ENCODE measurements around the gene ZNF503.
A peak's percentile ranks its signal among the peaks of the same experiment; 100 is the strongest.
"Not testable (repeated sequence)": the region's sequence is repeated elsewhere in the genome, so short reads cannot be mapped to it uniquely, and the experiment has no call there.

ZNF503 gene

GRCh38 chr10:75392744-75393143, 8.8 kb downstream of the ZNF503 start:
- DNase-seq: no peak

- no peak for DNase-seq
Measured at GRCh38 chr10:75392271-75392670, 9.3 kb downstream of the ZNF503 start.

GRCh38 chr10:75390178-75390577, 11.4 kb downstream of the ZNF503 start:
- no peak for DNase-seq

GRCh38 chr10:75388082-75388481, 13.5 kb downstream of the ZNF503 start:
- DNase-seq: no peak

- no peak for DNase-seq
Measured at GRCh38 chr10:75386128-75386527, 15.4 kb downstream of the ZNF503 start.

GRCh38 chr10:75379817-75380216, 21.7 kb downstream of the ZNF503 start:
- DNase-seq: no peak

GRCh38 chr10:75379212-75379724, 22.3 kb downstream of the ZNF503 start:
- no peak for DNase-seq

- no peak for DNase-seq
Measured at GRCh38 chr10:75378379-75378778, 23.2 kb downstream of the ZNF503 start.

GRCh38 chr10:75377869-75378268, 23.7 kb downstream of the ZNF503 start:
- DNase-seq: peak; percentile 17

- peak; percentile 4 for DNase-seq
Measured at GRCh38 chr10:75375838-75376237, 25.7 kb downstream of the ZNF503 start.

- DNase-seq: no peak
Measured at GRCh38 chr10:75371010-75371409, 30.6 kb downstream of the ZNF503 start.

GRCh38 chr10:75369838-75370237, 31.7 kb downstream of the ZNF503 start:
- DNase-seq: not testable (repeated sequence)

GRCh38 chr10:75367901-75368300, 33.7 kb downstream of the ZNF503 start:
- no peak for DNase-seq

- DNase-seq: no peak
Measured at GRCh38 chr10:75367021-75367487, 34.5 kb downstream of the ZNF503 start.

- no peak for DNase-seq
Measured at GRCh38 chr10:75363431-75363830, 38.1 kb downstream of the ZNF503 start.

GRCh38 chr10:75359876-75360275, 41.7 kb downstream of the ZNF503 start:
- DNase-seq: not testable (repeated sequence)

GRCh38 chr10:75358835-75359421, 42.6 kb downstream of the ZNF503 start:
- DNase-seq: peak; percentile 19

GRCh38 chr10:75358132-75358531, 43.4 kb downstream of the ZNF503 start:
- no peak for DNase-seq

GRCh38 chr10:75357500-75357899, 44.1 kb downstream of the ZNF503 start:
- no peak for DNase-seq

- no peak for DNase-seq
Measured at GRCh38 chr10:75356484-75356883, 45.1 kb downstream of the ZNF503 start.

GRCh38 chr10:75355706-75356105, 45.9 kb downstream of the ZNF503 start:
- DNase-seq: no peak

GRCh38 chr10:75353183-75353582, 48.4 kb downstream of the ZNF503 start:
- no peak for DNase-seq

- no peak for DNase-seq
Measured at GRCh38 chr10:75352650-75353049, 48.9 kb downstream of the ZNF503 start.

- DNase-seq: no peak
Measured at GRCh38 chr10:75351637-75352036, 49.9 kb downstream of the ZNF503 start.

GRCh38 chr10:75350791-75351190, 50.8 kb downstream of the ZNF503 start:
- DNase-seq: no peak

Measured in OCI-M1 (cell line).